ENCODE measurements around the gene SASH1. TPM values are rescaled to one million over a fixed set of nuclear protein-coding genes. Genes with fewer than 3 reads are reported as not detected.

The SASH1 gene
- total and polyA plus RNA-seq, 7 donors = 3.2 to 101 (median 40.5) TPM

GRCh38 chr6:148448369-148449012 is 105.9 kb downstream of the SASH1 start:
- no peaks in the 10 kb centered on the region for H3K9me3 ChIP-seq
- TF ChIP-seq POLR2AphosphoS5 (IDR thresholded peaks at IDR 0.05) = no peak
- TF ChIP-seq EP300 (IDR thresholded peaks at IDR 0.05) = no peak
- no peak for TF ChIP-seq POLR2A (IDR thresholded peaks at IDR 0.05)
- TF ChIP-seq CTCF (IDR thresholded peaks at IDR 0.05) = no peak
- intact Hi-C loops (cut with DNase I) = no loop called here
- no peak overlapping the region for H3K4me3 ChIP-seq
- no peak overlapping the region for H3K27ac ChIP-seq
- no peak for DNase-seq
- H3K4me1 ChIP-seq = no peaks in the 10 kb centered on the region
- H3K27me3 ChIP-seq = no peaks in the 10 kb centered on the region
- H3K36me3 ChIP-seq = peaks cover 0 to 9% (median 0%) of the 10 kb centered on the region in 4 donors
- 69 to 90% methylated on average over 6 of the region's 6 CpGs for WGBS, 2 donors

GRCh38 chr6:148450866-148451265 is 108.2 kb downstream of the SASH1 start:
- no peaks in the 10 kb centered on the region for H3K27me3 ChIP-seq
- TF ChIP-seq EP300 (IDR thresholded peaks at IDR 0.05) (no peak), CTCF (IDR thresholded peaks at IDR 0.05) (no peak), POLR2A (IDR thresholded peaks at IDR 0.05) (no peak), POLR2AphosphoS5 (IDR thresholded peaks at IDR 0.05) (no peak)
- no peak for DNase-seq
- no peaks in the 10 kb centered on the region for H3K9me3 ChIP-seq
- intact Hi-C loops (cut with DNase I) = no loop called here
- H3K4me3 ChIP-seq = no peak overlapping the region
- H3K4me1 ChIP-seq = no peaks in the 10 kb centered on the region
- no peak overlapping the region for H3K27ac ChIP-seq
- H3K36me3 ChIP-seq = peaks cover 0 to 9% (median 0%) of the 10 kb centered on the region in 4 donors

- H3K27me3 ChIP-seq = no peaks in the 10 kb centered on the region
- no peak for TF ChIP-seq EP300 (IDR thresholded peaks at IDR 0.05)
- TF ChIP-seq POLR2A (IDR thresholded peaks at IDR 0.05) = no peak
- no peak for TF ChIP-seq POLR2AphosphoS5 (IDR thresholded peaks at IDR 0.05)
- TF ChIP-seq CTCF (IDR thresholded peaks at IDR 0.05) = no peak
- peaks cover 0 to 5% (median 0%) of the 10 kb centered on the region in 4 donors for H3K36me3 ChIP-seq
- no peaks in the 10 kb centered on the region for H3K9me3 ChIP-seq
- H3K4me1 ChIP-seq = no peaks in the 10 kb centered on the region
- no peak for DNase-seq
- WGBS, 2 donors = 79 to 83% methylated on average over 8 of the region's 8 CpGs
- no peak overlapping the region for H3K27ac ChIP-seq
- intact Hi-C loops (cut with DNase I) = no loop called here
- no peak overlapping the region for H3K4me3 ChIP-seq
Measured at GRCh38 chr6:148451690-148452089, 109.1 kb downstream of the SASH1 start.

- WGBS, 2 donors = 94 to 95% methylated on average over 16 of the region's 16 CpGs
- Histone ChIP-seq H3K27ac (no peak overlapping the region), H3K9me3 (no peaks in the 10 kb centered on the region), H3K4me3 (no peak overlapping the region), H3K36me3 (no peaks in the 10 kb centered on the region), H3K4me1 (no peaks in the 10 kb centered on the region), H3K27me3 (no peaks in the 10 kb centered on the region)
- intact Hi-C loops (cut with DNase I) = no loop called here
- no peak for DNase-seq
- no peak for TF ChIP-seq CTCF (IDR thresholded peaks at IDR 0.05)
- TF ChIP-seq EP300 (IDR thresholded peaks at IDR 0.05) = no peak
- no peak for TF ChIP-seq POLR2A (IDR thresholded peaks at IDR 0.05)
- no peak for TF ChIP-seq POLR2AphosphoS5 (IDR thresholded peaks at IDR 0.05)
Measured at GRCh38 chr6:148452876-148453275, 110.2 kb downstream of the SASH1 start.

GRCh38 chr6:148453906-148454305 is 111.3 kb downstream of the SASH1 start:
- TF ChIP-seq CTCF (IDR thresholded peaks at IDR 0.05) = no peak
- TF ChIP-seq POLR2AphosphoS5 (IDR thresholded peaks at IDR 0.05) = no peak
- no peak for TF ChIP-seq EP300 (IDR thresholded peaks at IDR 0.05)
- TF ChIP-seq POLR2A (IDR thresholded peaks at IDR 0.05) = no peak
- no peak overlapping the region for H3K27ac ChIP-seq
- H3K4me1 ChIP-seq = no peaks in the 10 kb centered on the region
- intact Hi-C loops (cut with DNase I) = no loop called here
- WGBS, 2 donors = 94 to 95% methylated on average over 7 of the region's 7 CpGs
- no peaks in the 10 kb centered on the region for H3K36me3 ChIP-seq
- no peaks in the 10 kb centered on the region for H3K27me3 ChIP-seq
- no peaks in the 10 kb centered on the region for H3K9me3 ChIP-seq
- H3K4me3 ChIP-seq = no peak overlapping the region
- DNase-seq = no peak

Measured in sigmoid colon (tissue), 7 donors.